ENCODE data around the gene RNF103. TPM values are rescaled to one million over a fixed set of nuclear protein-coding genes. Genes with fewer than 3 reads are reported as not detected.
A peak's percentile ranks its signal among the peaks of the same experiment; 100 is the strongest.

The RNF103 gene
- total RNA-seq, 2 experiments from 2014 or later, result 10.3 to 10.8 TPM

- ChIA-PET POLR2A (no interaction called here), CTCF (no interaction called here)
- Mint-ChIP-seq H3K27me3 (no peaks in the 10 kb centered on the region), H3K27ac (no peak overlapping the region), H3K36me3 (ENCODE audit: low read depth) (peaks cover 11% of the 10 kb centered on the region), H3K4me3 (no peak overlapping the region), H3K4me1 (ENCODE audit: low read depth) (no peaks in the 10 kb centered on the region), H3K9me3 (peaks cover 10% of the 10 kb centered on the region)
- no peak for TF ChIP-seq CTCF (IDR thresholded peaks at IDR 0.05)
- intact Hi-C loops (cut with micrococcal nuclease), result no loop called here
- no peak for ATAC-seq
- peak; percentile 38 for DNase-seq
Measured at GRCh38 chr2:86661333-86661732, 37.7 kb upstream of the RNF103 start.

DNA sequence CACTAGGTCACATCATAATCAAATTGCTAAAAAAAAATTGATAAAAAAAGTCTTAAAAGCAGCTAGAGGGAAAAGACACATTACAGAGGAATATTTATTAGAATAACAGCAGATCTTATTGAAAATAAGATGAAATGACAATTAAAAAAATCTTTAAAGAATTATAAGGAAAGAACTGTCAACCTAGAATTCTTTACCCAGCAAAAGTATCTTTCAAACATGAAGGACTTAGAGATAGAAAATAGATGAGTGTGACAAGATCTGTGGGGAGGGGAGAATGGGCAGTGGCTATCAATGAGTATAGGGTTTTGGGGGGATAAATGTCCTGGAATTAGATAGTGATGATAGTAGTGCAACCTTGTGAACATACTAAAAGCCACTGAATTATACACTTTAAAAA is 26.5 kb upstream of the RNF103 start:
- Mint-ChIP-seq H3K4me3 (no peak overlapping the region), H3K27ac (no peak overlapping the region), H3K36me3 (ENCODE audit: low read depth) (peaks cover 13% of the 10 kb centered on the region), H3K4me1 (ENCODE audit: low read depth) (no peaks in the 10 kb centered on the region), H3K9me3 (peaks cover 7% of the 10 kb centered on the region), H3K27me3 (peaks cover 1% of the 10 kb centered on the region)
- TF ChIP-seq CTCF (IDR thresholded peaks at IDR 0.05), result no peak
- DNase-seq (no peak), ATAC-seq (no peak)
- ChIA-PET POLR2A (no interaction called here), CTCF (no interaction called here)
- intact Hi-C loops (cut with micrococcal nuclease), result no loop called here

GRCh38 chr2:86649119-86649947 is 25.7 kb upstream of the RNF103 start:
- peaks cover 7% of the 10 kb centered on the region for H3K9me3 Mint-ChIP-seq
- intact Hi-C loops (cut with micrococcal nuclease), result no loop called here
- H3K4me3 Mint-ChIP-seq, result no peak overlapping the region
- ATAC-seq, result no peak
- POLR2A ChIA-PET, result no interaction called here
- H3K4me1 Mint-ChIP-seq (ENCODE audit: low read depth), result no peaks in the 10 kb centered on the region
- H3K36me3 Mint-ChIP-seq (ENCODE audit: low read depth), result peaks cover 13% of the 10 kb centered on the region
- H3K27ac Mint-ChIP-seq, result no peak overlapping the region
- peaks cover 1% of the 10 kb centered on the region for H3K27me3 Mint-ChIP-seq
- CTCF ChIA-PET, result no interaction called here
- TF ChIP-seq CTCF (IDR thresholded peaks at IDR 0.05), result no peak
- no peak for DNase-seq

GRCh38 chr2:86648681-86649080 is 25.0 kb upstream of the RNF103 start:
- intact Hi-C loops (cut with micrococcal nuclease), result no loop called here
- no peaks in the 10 kb centered on the region for H3K4me1 Mint-ChIP-seq (ENCODE audit: low read depth)
- H3K4me3 Mint-ChIP-seq, result no peak overlapping the region
- peaks cover 1% of the 10 kb centered on the region for H3K27me3 Mint-ChIP-seq
- no peak for DNase-seq
- peaks cover 13% of the 10 kb centered on the region for H3K36me3 Mint-ChIP-seq (ENCODE audit: low read depth)
- ATAC-seq, result no peak
- no peak for TF ChIP-seq CTCF (IDR thresholded peaks at IDR 0.05)
- POLR2A ChIA-PET, result no interaction called here
- no peak overlapping the region for H3K27ac Mint-ChIP-seq
- CTCF ChIA-PET, result no interaction called here
- H3K9me3 Mint-ChIP-seq, result peaks cover 7% of the 10 kb centered on the region

DNA sequence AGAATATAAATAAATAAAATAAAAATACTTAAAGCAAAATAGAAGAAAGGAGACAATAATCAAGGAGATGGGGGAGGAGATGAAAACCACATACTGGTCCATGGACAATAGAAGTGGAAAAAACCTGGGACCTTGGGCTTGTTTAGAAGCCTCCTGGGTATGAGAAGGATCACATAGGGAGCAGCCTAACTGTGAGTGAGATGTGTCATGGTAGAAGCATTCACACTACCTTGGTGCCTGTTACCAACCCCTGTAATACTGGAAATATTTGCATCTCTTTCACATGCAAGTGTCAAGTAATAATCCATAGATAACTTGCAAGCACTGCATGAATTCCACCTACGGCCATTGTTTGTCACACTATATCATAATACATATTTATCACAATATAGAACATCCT is 23.2 kb upstream of the RNF103 start:
- CTCF ChIA-PET, result no interaction called here

More for the DNA sequence above, 23.2 kb upstream of the RNF103 start:
- Mint-ChIP-seq H3K9me3 (peaks cover 9% of the 10 kb centered on the region), H3K27me3 (peaks cover 1% of the 10 kb centered on the region), H3K36me3 (ENCODE audit: low read depth) (peaks cover 9% of the 10 kb centered on the region), H3K4me1 (ENCODE audit: low read depth) (no peaks in the 10 kb centered on the region), H3K27ac (no peak overlapping the region), H3K4me3 (no peak overlapping the region)
- no peak for ATAC-seq
- TF ChIP-seq CTCF (IDR thresholded peaks at IDR 0.05), result no peak
- no peak for DNase-seq
- intact Hi-C loops (cut with micrococcal nuclease), result no loop called here
- POLR2A ChIA-PET, result no interaction called here

All from activated CD8-positive, alpha-beta T cell treated with anti-CD3 and anti-CD28 coated beads for 36 hours (primary cell).